MG63 (cell line): ENCODE results near the gene MALT1. TPM values are rescaled to one million over a fixed set of nuclear protein-coding genes. Genes with fewer than 3 reads are reported as not detected.

ENCODE experiments used
- DNase-seq: peaks from one replicate; pipeline ENCODE4 v3.0.0-alpha.2; 2020
- H3K27me3 ChIP-seq: fragments of 250-450 bp; sonication (Bioruptor Pico); 2 replicates; pipeline ENCODE4 v1.5.1; 2020; ENCODE audit warnings: mild to moderate bottlenecking, moderate library complexity
- H3K36me3 ChIP-seq: fragments of 250-450 bp; sonication (Bioruptor Pico); 2 replicates; pipeline ENCODE4 v1.5.1; 2020; ENCODE audit warnings: mild to moderate bottlenecking, moderate library complexity
- H3K4me3 ChIP-seq: fragments of 250-450 bp; sonication (Bioruptor Pico); 2 replicates; pipeline ENCODE4 v1.5.1; 2020; ENCODE audit warnings: mild to moderate bottlenecking, moderate library complexity
- H3K9me3 ChIP-seq: fragments of 250-450 bp; sonication (Bioruptor Pico); 2 replicates; pipeline ENCODE4 v1.5.1; 2020; ENCODE audit warnings: mild to moderate bottlenecking, moderate library complexity
- total RNA-seq: library from RNA; depleted of rRNA; stranded (reverse); fragments of >200 nt; shearing (Covaris generic); gene quantifications from 2 replicates; pipeline ENCODE4 v1.2.3, GENCODE V29; 2014; ENCODE audit warnings: low replicate concordance

MALT1 gene
- total RNA-seq, 1 experiment from 2014 or later, result 24.6 TPM

DNA sequence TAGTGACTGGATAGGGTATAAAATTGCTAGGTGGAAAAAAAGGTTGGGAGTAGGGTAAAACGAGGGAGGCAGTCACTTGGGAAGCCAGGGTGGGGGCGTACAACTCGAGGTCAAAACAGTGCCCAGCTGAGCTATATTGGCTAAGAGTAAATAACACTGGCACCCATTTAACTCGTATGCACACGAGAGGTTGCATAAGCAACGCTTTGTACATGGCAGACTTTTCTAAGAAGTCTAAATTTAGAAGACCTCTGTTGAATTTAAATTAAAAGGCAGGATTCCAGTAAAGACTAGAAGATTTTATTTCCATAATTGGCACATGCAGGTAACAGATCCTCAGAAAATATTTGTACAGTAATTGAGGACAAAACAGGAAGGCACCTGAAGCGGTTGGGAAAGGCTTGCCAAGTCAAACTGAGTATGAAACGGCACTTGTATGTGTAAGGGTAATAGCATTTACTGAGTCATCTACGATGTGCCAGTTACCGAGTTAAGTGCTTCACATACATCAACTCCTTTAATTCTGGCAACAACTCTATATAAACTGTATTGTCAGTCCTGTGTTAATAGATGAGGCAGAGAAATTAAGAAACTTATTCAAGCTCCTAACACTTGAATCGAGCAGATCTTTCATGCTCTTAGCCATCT is 1.4 kb upstream of the MALT1 start:
- H3K9me3 ChIP-seq, result no peaks in the 10 kb centered on the region
- peak overlapping the region; percentile 67; the same call in 1 of the 2 replicates for H3K4me3 ChIP-seq
- peak; percentile 57 for DNase-seq
- H3K27me3 ChIP-seq, result no peaks in the 10 kb centered on the region
- H3K36me3 ChIP-seq, result no peaks in the 10 kb centered on the region; the same call in 1 of the 2 replicates

DNA sequence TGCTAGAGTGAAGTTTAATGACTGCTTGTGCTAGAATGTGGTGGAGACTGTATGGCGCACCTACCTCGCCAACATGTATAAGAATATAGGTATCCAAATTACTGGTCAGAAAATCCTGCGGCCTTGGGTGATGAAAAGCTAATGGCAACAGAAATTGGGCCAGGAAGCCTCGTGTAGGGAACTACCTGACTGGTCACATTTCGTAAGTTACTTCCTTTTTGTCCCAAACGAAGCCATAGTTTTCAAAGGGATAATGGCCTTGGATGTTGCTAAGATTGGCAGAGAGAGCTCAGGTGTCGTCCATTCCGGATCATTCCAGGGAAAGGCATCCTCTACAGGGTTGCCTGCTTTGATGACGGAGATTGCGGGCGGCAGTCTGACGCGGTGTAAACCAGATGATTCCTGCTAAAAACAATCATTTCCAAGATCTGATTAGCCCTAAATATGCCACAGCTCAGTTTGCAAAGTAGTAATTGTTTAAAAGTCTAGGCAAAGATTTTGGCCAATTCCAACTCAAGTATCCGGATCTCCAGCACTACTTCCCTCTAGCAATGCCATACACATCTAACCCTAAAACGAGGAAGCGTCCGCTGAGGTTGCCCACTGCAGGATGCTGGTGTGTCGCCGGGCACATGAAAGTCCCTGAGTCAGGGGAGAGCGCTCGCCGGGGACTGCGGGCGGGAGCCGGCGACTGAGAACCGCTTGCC is 708 bp upstream of the MALT1 start:
- Histone ChIP-seq H3K36me3 (no peaks in the 10 kb centered on the region; the same call in 1 of the 2 replicates), H3K9me3 (no peaks in the 10 kb centered on the region), H3K27me3 (no peaks in the 10 kb centered on the region), H3K4me3 (peak overlapping the region; percentile 67)
- no peak for DNase-seq

DNA sequence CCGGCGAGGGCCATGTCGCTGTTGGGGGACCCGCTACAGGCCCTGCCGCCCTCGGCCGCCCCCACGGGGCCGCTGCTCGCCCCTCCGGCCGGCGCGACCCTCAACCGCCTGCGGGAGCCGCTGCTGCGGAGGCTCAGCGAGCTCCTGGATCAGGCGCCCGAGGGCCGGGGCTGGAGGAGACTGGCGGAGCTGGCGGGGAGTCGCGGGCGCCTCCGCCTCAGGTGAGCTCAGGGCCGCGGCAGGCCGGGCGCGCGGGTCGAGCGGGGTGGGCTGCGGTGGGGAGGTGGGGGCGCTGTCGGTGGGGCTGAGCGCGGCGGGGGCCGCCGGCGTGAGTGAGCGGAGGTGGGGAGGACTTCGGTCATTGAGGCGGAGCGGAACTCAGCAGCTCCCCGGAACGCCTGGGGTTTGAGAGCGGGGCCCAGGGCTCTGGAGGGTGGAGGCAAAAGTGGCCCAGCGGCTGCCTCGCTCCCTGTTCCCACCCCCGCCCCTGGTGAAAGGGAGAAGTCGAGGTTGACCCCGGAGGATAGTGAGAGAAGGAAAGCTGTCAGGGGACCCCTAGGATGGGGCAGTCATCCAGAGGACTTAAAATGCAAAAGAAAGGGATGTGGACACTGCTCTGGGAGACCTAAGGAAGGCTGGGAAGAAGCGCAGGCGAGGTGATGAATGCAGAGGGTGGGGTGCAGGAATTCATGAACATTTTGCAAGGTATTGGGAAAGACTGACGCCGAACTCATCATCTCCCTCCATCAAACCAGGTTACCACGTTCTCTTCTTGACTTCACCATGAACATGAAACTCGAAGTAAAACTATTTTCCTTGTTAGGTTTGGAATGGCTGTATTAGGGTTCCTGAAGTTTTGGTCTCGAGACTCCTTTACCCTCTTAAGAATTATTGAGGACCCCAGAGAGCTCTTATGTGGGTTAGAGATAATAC is 633 bp downstream of the MALT1 start:
- H3K4me3 ChIP-seq, result peak overlapping the region; percentile 67
- H3K9me3 ChIP-seq, result no peaks in the 10 kb centered on the region
- no peaks in the 10 kb centered on the region for H3K27me3 ChIP-seq
- no peaks in the 10 kb centered on the region; the same call in 1 of the 2 replicates for H3K36me3 ChIP-seq
- no peak for DNase-seq

GRCh38 chr18:58674159-58674558 is 2.9 kb downstream of the MALT1 start:
- Histone ChIP-seq H3K36me3 (no peaks in the 10 kb centered on the region; the same call in 1 of the 2 replicates), H3K4me3 (no peak overlapping the region), H3K9me3 (no peaks in the 10 kb centered on the region), H3K27me3 (no peaks in the 10 kb centered on the region)
- DNase-seq, result no peak

GRCh38 chr18:58674863-58675472 is 3.7 kb downstream of the MALT1 start:
- no peak overlapping the region for H3K4me3 ChIP-seq
- no peaks in the 10 kb centered on the region; the same call in 1 of the 2 replicates for H3K36me3 ChIP-seq
- H3K9me3 ChIP-seq, result no peaks in the 10 kb centered on the region
- no peak for DNase-seq
- no peaks in the 10 kb centered on the region for H3K27me3 ChIP-seq

GRCh38 chr18:58676270-58676669 is 5.0 kb downstream of the MALT1 start:
- H3K9me3 ChIP-seq, result no peaks in the 10 kb centered on the region
- no peak for DNase-seq
- no peaks in the 10 kb centered on the region for H3K27me3 ChIP-seq
- no peak overlapping the region for H3K4me3 ChIP-seq
- H3K36me3 ChIP-seq, result no peaks in the 10 kb centered on the region; the same call in 1 of the 2 replicates

GRCh38 chr18:58682429-58683069 is 11.3 kb downstream of the MALT1 start:
- peaks cover 36% of the 10 kb centered on the region for H3K36me3 ChIP-seq
- no peaks in the 10 kb centered on the region for H3K9me3 ChIP-seq
- no peaks in the 10 kb centered on the region for H3K27me3 ChIP-seq
- peak; percentile 28 for DNase-seq
- no peak overlapping the region for H3K4me3 ChIP-seq

- H3K4me3 ChIP-seq, result no peak overlapping the region
- H3K27me3 ChIP-seq, result no peaks in the 10 kb centered on the region
- no peak for DNase-seq
- no peaks in the 10 kb centered on the region for H3K9me3 ChIP-seq
- H3K36me3 ChIP-seq, result peaks cover 28% of the 10 kb centered on the region
Measured at GRCh38 chr18:58687871-58688308, 16.6 kb downstream of the MALT1 start.

DNA sequence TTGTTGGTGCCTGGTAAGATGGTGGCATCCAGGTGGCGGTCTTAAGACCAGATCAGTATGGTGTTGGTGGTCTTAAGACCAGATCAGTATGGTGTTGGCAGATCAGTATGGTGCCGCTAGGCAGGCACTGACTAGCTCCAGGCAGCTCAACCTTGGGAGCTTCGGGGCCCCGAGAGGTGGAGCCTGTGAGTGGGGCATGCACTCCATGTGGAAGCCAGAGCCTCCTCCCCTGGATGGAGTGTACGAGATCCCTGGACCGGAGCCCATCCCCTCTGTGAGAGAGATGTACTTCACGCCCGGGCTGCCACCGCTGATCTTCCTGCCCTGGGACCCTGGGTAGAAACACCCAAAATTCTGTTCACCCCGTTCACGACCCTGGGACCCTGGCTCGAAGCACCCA is 19.0 kb downstream of the MALT1 start:
- peaks cover 21% of the 10 kb centered on the region for H3K36me3 ChIP-seq
- no peak overlapping the region for H3K4me3 ChIP-seq
- DNase-seq, result no peak
- no peaks in the 10 kb centered on the region for H3K27me3 ChIP-seq
- H3K9me3 ChIP-seq, result no peaks in the 10 kb centered on the region

GRCh38 chr18:58691256-58691655 is 20.0 kb downstream of the MALT1 start:
- Histone ChIP-seq H3K27me3 (no peaks in the 10 kb centered on the region), H3K9me3 (no peaks in the 10 kb centered on the region), H3K36me3 (peaks cover 21% of the 10 kb centered on the region), H3K4me3 (no peak overlapping the region)
- no peak for DNase-seq

- Histone ChIP-seq H3K4me3 (no peak overlapping the region), H3K27me3 (no peaks in the 10 kb centered on the region), H3K9me3 (no peaks in the 10 kb centered on the region), H3K36me3 (peaks cover 22% of the 10 kb centered on the region)
- no peak for DNase-seq
Measured at GRCh38 chr18:58692422-58693185, 21.3 kb downstream of the MALT1 start.

DNA sequence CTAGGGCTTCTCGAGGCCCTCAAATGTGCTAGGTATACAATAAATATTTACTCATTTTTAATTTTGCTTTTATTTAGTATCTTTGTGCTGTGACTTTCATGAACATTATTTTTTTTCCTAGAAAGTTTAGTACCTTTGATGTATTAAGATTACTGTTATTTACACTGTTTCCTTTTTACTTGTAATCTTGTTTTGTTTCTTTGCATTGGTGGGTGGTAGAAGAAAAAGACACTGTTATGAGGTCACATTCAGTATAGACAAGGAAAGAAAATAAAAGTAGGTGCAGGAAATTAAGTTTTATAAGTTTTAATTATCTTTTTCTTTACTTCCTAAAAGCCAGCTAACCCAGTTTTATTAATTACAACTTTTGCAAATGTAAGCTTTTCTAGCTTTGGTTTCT is 23.0 kb downstream of the MALT1 start:
- Histone ChIP-seq H3K9me3 (no peaks in the 10 kb centered on the region), H3K36me3 (peaks cover 31% of the 10 kb centered on the region), H3K4me3 (no peak overlapping the region), H3K27me3 (no peaks in the 10 kb centered on the region)
- no peak for DNase-seq

DNA sequence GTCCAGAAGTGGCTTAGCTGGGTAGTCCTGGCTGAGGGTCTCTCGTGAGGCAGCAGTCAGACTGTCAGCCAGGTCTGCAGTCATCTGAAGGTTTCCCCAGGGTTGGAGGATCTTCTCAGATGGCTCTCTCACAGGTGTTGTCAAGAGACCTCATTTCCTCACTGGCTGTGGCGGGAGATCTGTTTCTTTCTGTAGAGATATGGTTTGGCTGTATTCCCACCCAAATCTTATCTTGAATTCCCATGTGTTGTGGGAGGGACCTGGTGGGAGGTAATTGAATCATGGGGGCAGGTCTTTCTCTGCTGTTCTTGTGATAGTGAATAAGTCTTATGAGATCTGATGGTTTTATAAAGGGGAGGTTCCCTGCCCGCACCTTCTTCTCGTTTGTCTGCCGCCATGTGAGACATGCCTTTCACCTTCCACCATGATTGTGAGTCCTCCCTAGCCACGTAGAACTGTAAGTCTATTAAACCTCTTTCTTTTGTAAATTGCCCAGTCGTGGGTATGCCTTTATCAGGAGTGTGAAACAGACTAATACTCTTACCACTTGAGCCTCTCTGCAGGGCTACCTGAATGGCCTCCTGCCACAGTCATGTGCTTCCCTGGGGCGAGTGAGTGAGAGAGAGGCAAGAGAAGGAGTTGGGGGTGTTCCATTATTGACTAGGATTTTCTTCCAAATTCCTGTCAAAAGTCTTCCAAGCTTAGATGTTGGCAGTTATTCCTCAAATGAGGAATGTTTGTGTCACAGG is 23.6 kb downstream of the MALT1 start:
- no peaks in the 10 kb centered on the region for H3K9me3 ChIP-seq
- H3K36me3 ChIP-seq, result peaks cover 31% of the 10 kb centered on the region
- H3K4me3 ChIP-seq, result no peak overlapping the region
- H3K27me3 ChIP-seq, result no peaks in the 10 kb centered on the region
- DNase-seq, result no peak

DNA sequence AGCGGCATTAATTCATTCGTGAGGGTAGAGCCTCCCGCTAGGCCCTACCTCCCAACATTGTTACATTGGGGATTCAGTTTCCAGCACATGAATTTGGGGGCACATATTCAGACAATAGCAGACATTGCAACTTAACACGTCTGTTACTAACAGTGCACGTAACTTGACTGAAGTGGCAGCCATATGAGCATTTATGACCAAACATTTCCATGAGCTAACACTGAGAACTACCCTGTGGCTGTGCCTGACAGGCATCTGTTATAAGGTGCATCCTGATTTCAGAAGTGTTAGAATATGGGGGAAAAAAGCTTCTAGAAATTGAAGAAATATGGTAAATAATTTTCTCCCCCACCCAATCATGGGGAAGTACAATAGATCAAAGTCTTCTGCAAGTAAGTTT is 24.5 kb downstream of the MALT1 start:
- Histone ChIP-seq H3K9me3 (no peaks in the 10 kb centered on the region), H3K4me3 (no peak overlapping the region), H3K27me3 (no peaks in the 10 kb centered on the region), H3K36me3 (peaks cover 37% of the 10 kb centered on the region)
- DNase-seq, result no peak

DNA sequence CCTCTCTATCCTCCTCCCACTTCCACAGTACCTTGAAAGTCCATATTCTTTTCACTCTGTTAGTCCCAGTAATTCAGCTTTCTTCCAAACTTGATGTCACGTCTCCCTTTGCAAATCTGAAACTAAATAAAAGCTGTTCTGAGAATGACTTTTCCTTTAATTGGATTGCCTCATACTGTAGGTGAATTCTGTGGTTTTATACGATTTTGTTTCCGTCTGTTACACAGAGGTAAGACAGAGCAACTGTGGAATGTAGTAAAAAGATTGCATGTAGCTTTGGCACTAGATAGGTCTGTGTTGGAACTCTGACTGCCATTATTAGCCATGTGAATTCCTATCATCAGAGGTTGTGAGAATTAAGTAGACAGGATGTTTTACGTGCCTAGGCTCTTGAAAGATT is 25.9 kb downstream of the MALT1 start:
- Histone ChIP-seq H3K9me3 (no peaks in the 10 kb centered on the region), H3K4me3 (no peak overlapping the region), H3K36me3 (peaks cover 43% of the 10 kb centered on the region), H3K27me3 (no peaks in the 10 kb centered on the region)
- no peak for DNase-seq
